T-cell (primary cell): ENCODE results near the gene TRAPPC3L. TPM values are rescaled to one million over a fixed set of nuclear protein-coding genes. Genes with fewer than 3 reads are reported as not detected.

Experiments used
- ATAC-seq, 4 experiments: fragments of 200-7000 bp in 3 of 4; fragments of 150-1000 bp in 1 of 4; cut with Tn5 transposase; replicated peaks in 1 of 4; 1 replicate in 3 of 4; 2 replicates in 1 of 4; pipeline ENCODE4 v1.10.0; 2021; ENCODE audit warnings: moderate library complexity in 3 of 4, mild to moderate bottlenecking in 2 of 4, moderate number of reproducible peaks in 1 of 4
- CTCF ChIA-PET, 2 donors: fragments of 300-600 bp; sonication (Branson Sonifier 250); formaldehyde crosslinking; loops; one replicate each; lab custom pipeline; 2022; ENCODE audit warnings: antibody characterized with exemption in 2 of 2; lab: Charles Lee
- POLR2A ChIA-PET, 2 donors: fragments of 300-600 bp; sonication (Branson Sonifier 250); formaldehyde crosslinking; loops; one replicate each; lab custom pipeline; 2022; ENCODE audit warnings: antibody characterized with exemption in 2 of 2; lab: Charles Lee
- DNase-seq, 35 experiments: peaks; one replicate each; pipeline versions ENCODE4 v3.0.0 to v3.0.0-alpha.2; 2013 to 2023
- H3K27ac ChIP-seq: one replicate; pipeline ENCODE4 v1.5.1; 2013; ENCODE audit warnings: low read length
- H3K27me3 ChIP-seq, 2 experiments: replicated peaks in 1 of 2; 1 replicate in 1 of 2; 2 replicates in 1 of 2; pipeline versions ENCODE4 v1.6.1 to v1.7.0; 2013; ENCODE audit warnings: low read length in 1 of 2, mixed read lengths in 1 of 2; ENCODE audit not compliant: control insufficient read depth in 2 of 2, insufficient read depth in 2 of 2; ENCODE audit errors: extremely low read depth in 1 of 2
- H3K36me3 ChIP-seq, 2 donors: 1 replicate in 1 of 2; 2 replicates in 1 of 2; pipeline versions ENCODE4 v1.6.1 to v1.7.0; 2013; ENCODE audit warnings: low read length in 1 of 2; ENCODE audit not compliant: control insufficient read depth in 2 of 2, insufficient read depth in 1 of 2; ENCODE audit errors: extremely low read depth in 1 of 2
- H3K4me1 ChIP-seq, 2 experiments: 1 replicate in 1 of 2; 2 replicates in 1 of 2; pipeline versions ENCODE4 v1.6.1 to v1.7.0; 2013; ENCODE audit warnings: low read length in 2 of 2, mixed read lengths in 1 of 2; ENCODE audit not compliant: insufficient read depth in 2 of 2, control insufficient read depth in 1 of 2; ENCODE audit errors: extremely low read depth in 1 of 2
- H3K4me3 ChIP-seq, 2 donors: 1 replicate in 1 of 2; 2 replicates in 1 of 2; pipeline versions ENCODE4 v1.5.1 to v1.7.0; 2013; ENCODE audit warnings: mild to moderate bottlenecking in 2 of 2, low read length in 1 of 2, moderate library complexity in 1 of 2; ENCODE audit not compliant: control insufficient read depth in 1 of 2; ENCODE audit errors: extremely low read depth in 1 of 2
- H3K9me3 ChIP-seq: 2 replicates; pipeline ENCODE4 v1.7.0; 2013
- H3K27ac Mint-ChIP-seq, 2 donors: one replicate each; pipeline ENCODE4 v1.8.0; 2020 to 2021; ENCODE audit warnings: mild to moderate bottlenecking in 2 of 2, mixed read lengths in 2 of 2
- H3K27me3 Mint-ChIP-seq, 2 donors: one replicate each; pipeline ENCODE4 v1.8.0; 2021 to 2022; ENCODE audit warnings: mixed read lengths in 2 of 2
- H3K36me3 Mint-ChIP-seq: one replicate; pipeline ENCODE4 v1.8.0; 2021; ENCODE audit warnings: mixed read lengths
- H3K4me1 Mint-ChIP-seq, 3 donors: one replicate each; pipeline ENCODE4 v1.8.0; 2020 to 2022; ENCODE audit warnings: mixed read lengths in 3 of 3, mild to moderate bottlenecking in 1 of 3
- H3K4me3 Mint-ChIP-seq, 3 donors: one replicate each; pipeline ENCODE4 v1.8.0; 2020 to 2022; ENCODE audit warnings: mild to moderate bottlenecking in 3 of 3, mixed read lengths in 3 of 3, moderate library complexity in 3 of 3
- H3K9me3 Mint-ChIP-seq, 3 donors: one replicate each; pipeline ENCODE4 v1.8.0; 2020 to 2022; ENCODE audit warnings: mixed read lengths in 3 of 3
- WGBS: methylation state at CpG from one replicate; pipeline ENCODE4 v1.1.5; 2013; ENCODE audit warnings: missing lambda C conversion rate; ENCODE audit not compliant: insufficient coverage; 5-methylcytosine and 5-hydroxymethylcytosine counted together
- total RNA-seq, 35 experiments: library from RNA in 6 of 35; stranded (reverse) in 6 of 35; fragments of 120-200 nt in 1 of 35; gene quantifications; one replicate each; pipeline versions ENCODE4 v1.2.1 to v1.2.4 and lab custom pipeline; 2013 to 2026

TRAPPC3L gene
- total RNA-seq, 5 donors from 2014 or later (not counting 1 experiment from before 2014, with no cell fraction given) = not detected

DNA sequence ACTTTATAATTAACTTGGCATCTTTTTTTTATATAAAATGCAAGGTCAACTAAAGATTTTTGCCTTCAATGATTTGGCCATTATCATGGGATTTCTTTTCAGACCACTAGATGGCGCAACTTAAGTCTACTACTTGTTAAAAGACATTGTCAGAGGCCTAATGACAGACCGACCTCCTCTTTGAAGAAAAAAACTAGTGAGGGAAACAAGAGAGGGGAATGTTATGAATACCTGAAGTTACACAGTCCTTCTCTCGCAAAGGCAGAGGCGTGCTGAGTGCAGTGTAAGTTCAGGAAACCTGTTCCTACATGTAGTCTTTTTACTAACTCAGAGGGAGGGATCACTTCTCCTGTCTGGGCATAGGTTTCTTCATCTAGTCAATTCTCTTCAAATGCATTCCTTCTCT is 9.3 kb downstream of the TRAPPC3L start:
- no peaks in the 10 kb centered on the region for H3K4me1 Mint-ChIP-seq
- Histone ChIP-seq H3K4me1 (no peaks in the 10 kb centered on the region), H3K36me3 (no peaks in the 10 kb centered on the region), H3K9me3 (no peaks in the 10 kb centered on the region), H3K27ac (no peak overlapping the region), H3K27me3 (peaks cover 0 to 3% of the 10 kb centered on the region in 2 experiments), H3K4me3 (no peak overlapping the region)
- DNase-seq (peak in 9 of 35 experiments; percentile 2 to 73 (median 12)), ATAC-seq (peak; percentile 43 to 56 (median 54))
- H3K9me3 Mint-ChIP-seq = no peaks in the 10 kb centered on the region
- WGBS = 0% methylated on average over 1 of the region's 4 CpGs
- ChIA-PET CTCF (interaction anchor here (1.3 to 4.5 kb wide), 9 partner anchors 27 to 319 kb away, joined by 4 to 55 read pairs (median 10); partner anchors contain the start of gene RWDD1 (in 1 of the 2)), POLR2A (no interaction called here)
- H3K27me3 Mint-ChIP-seq = peaks cover 13 to 23% of the 10 kb centered on the region in 2 donors
- no peak overlapping the region for H3K27ac Mint-ChIP-seq
- no peak overlapping the region for H3K4me3 Mint-ChIP-seq
- no peaks in the 10 kb centered on the region for H3K36me3 Mint-ChIP-seq

DNA sequence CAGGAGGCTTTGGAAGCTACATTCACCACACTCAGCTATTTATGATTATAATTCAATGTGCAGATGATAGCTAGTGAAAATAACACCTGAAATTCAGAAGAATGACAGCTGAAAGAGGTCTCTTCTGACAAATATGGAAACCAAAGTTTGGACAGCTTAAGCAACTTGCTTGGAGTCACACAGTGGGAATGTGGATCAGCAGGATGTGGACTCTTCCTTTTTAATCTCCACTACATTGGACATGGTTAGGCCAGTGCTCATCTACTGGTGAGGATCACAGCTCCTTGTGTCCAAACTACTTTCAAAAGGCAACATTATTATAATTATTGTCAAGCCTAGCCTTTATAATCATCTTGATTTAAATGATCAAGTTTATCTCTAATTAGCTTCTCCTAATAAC is 10.4 kb downstream of the TRAPPC3L start:
- H3K27ac ChIP-seq = no peak overlapping the region
- no peak overlapping the region for H3K27ac Mint-ChIP-seq
- no peak overlapping the region for H3K4me3 ChIP-seq
- H3K27me3 ChIP-seq = peaks cover 0 to 3% of the 10 kb centered on the region in 2 experiments
- CTCF ChIA-PET = interaction anchor here (0.6 to 4.5 kb wide), 33 partner anchors 8 to 318 kb away, joined by 3 to 55 read pairs (median 4); partner anchors contain the start of genes CALHM4 (in 1 of the 2) and RWDD1 (in 1 of the 2)
- H3K36me3 Mint-ChIP-seq = no peaks in the 10 kb centered on the region
- no peaks in the 10 kb centered on the region for H3K9me3 Mint-ChIP-seq
- POLR2A ChIA-PET = interaction anchor here in 1 of 2 donors (0.6 kb wide), 1 partner anchor 318 kb away, joined by 3 read pairs; no protein-coding TSS in a partner anchor
- no peaks in the 10 kb centered on the region for H3K36me3 ChIP-seq
- no peaks in the 10 kb centered on the region for H3K9me3 ChIP-seq
- no peak for ATAC-seq
- H3K4me1 ChIP-seq = no peaks in the 10 kb centered on the region
- H3K4me1 Mint-ChIP-seq = no peaks in the 10 kb centered on the region
- peaks cover 11 to 17% of the 10 kb centered on the region in 2 donors for H3K27me3 Mint-ChIP-seq
- H3K4me3 Mint-ChIP-seq = no peak overlapping the region
- no peak for DNase-seq

GRCh38 chr6:116533233-116533957 is 12.1 kb downstream of the TRAPPC3L start:
- Histone ChIP-seq H3K36me3 (no peaks in the 10 kb centered on the region), H3K27me3 (no peaks in the 10 kb centered on the region), H3K9me3 (no peaks in the 10 kb centered on the region), H3K4me1 (no peaks in the 10 kb centered on the region), H3K27ac (no peak overlapping the region), H3K4me3 (no peak overlapping the region)
- no peaks in the 10 kb centered on the region for H3K9me3 Mint-ChIP-seq
- ChIA-PET POLR2A (interaction anchor here in 1 of 2 donors (0.6 kb wide), 1 partner anchor 211 kb away, joined by 8 read pairs; no protein-coding TSS in a partner anchor), CTCF (interaction anchor here (0.7 to 4.5 kb wide), 25 partner anchors 9 to 317 kb away, joined by 3 to 55 read pairs (median 4); partner anchors contain the start of genes CALHM4 (in 2 of the 2), CALHM5 (in 1 of the 2), RWDD1 (in 1 of the 2) and TSPYL1 (in 1 of the 2))
- ATAC-seq (no peak), DNase-seq (no peak)
- H3K27ac Mint-ChIP-seq = no peak overlapping the region
- no peak overlapping the region for H3K4me3 Mint-ChIP-seq
- no peaks in the 10 kb centered on the region for H3K4me1 Mint-ChIP-seq
- no peaks in the 10 kb centered on the region for H3K36me3 Mint-ChIP-seq
- H3K27me3 Mint-ChIP-seq = peaks cover 18 to 19% of the 10 kb centered on the region in 2 donors
- 90% methylated on average over 7 of the region's 9 CpGs for WGBS

GRCh38 chr6:116531675-116532570 is 13.6 kb downstream of the TRAPPC3L start:
- Mint-ChIP-seq H3K9me3 (no peaks in the 10 kb centered on the region), H3K27me3 (peaks cover 18 to 19% of the 10 kb centered on the region in 2 donors), H3K4me1 (no peaks in the 10 kb centered on the region), H3K36me3 (no peaks in the 10 kb centered on the region), H3K4me3 (no peak overlapping the region), H3K27ac (no peak overlapping the region)
- DNase-seq = peak in 34 of 35 experiments; percentile 17 to 81 (median 52)
- ChIA-PET CTCF (interaction anchor here (0.6 to 4.5 kb wide), 13 partner anchors 8 to 395 kb away, joined by 3 to 55 read pairs (median 4); partner anchors contain the start of gene CALHM4 (in 2 of the 2)), POLR2A (no interaction called here)
- Histone ChIP-seq H3K36me3 (no peaks in the 10 kb centered on the region), H3K27me3 (no peaks in the 10 kb centered on the region), H3K27ac (no peak overlapping the region), H3K4me1 (no peaks in the 10 kb centered on the region), H3K4me3 (no peak overlapping the region), H3K9me3 (no peaks in the 10 kb centered on the region)
- no CpG with 5 or more reads among the region's 12 CpGs for WGBS
- ATAC-seq = peak; percentile 77 to 97 (median 92)

DNA sequence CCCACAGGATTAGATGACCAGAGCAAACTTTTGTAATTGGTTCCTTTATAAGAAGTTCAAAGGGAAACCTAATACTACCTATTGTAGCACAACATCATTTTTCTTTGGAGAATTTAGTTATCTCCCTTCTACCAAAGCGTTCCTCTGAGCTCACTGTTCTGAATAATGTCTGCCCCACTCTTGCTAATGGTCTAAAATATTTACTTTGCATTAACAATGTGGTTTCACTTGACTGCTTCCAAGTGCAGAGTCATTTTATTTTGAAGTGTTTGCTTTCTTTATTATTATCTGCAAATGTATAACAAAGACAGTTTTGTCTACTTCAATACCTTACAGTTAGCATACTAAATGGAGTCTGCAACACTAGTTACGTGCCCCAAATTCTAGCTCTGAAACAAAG is 15.0 kb downstream of the TRAPPC3L start:
- Mint-ChIP-seq H3K4me3 (no peak overlapping the region), H3K27ac (no peak overlapping the region)

More for the DNA sequence above, 15.0 kb downstream of the TRAPPC3L start:
- no peak for DNase-seq
- no peaks in the 10 kb centered on the region for H3K9me3 Mint-ChIP-seq
- H3K4me3 ChIP-seq = no peak overlapping the region
- no peaks in the 10 kb centered on the region for H3K9me3 ChIP-seq
- no peak for ATAC-seq
- no CpG with 5 or more reads among the region's 2 CpGs for WGBS
- CTCF ChIA-PET = interaction anchor here (0.6 to 1.0 kb wide), 4 partner anchors 14 to 313 kb away, joined by 3 to 4 read pairs (median 4); no protein-coding TSS in a partner anchor
- H3K27me3 Mint-ChIP-seq = peaks cover 18 to 19% of the 10 kb centered on the region in 2 donors
- no peak overlapping the region for H3K27ac ChIP-seq
- no peaks in the 10 kb centered on the region for H3K4me1 Mint-ChIP-seq
- no peaks in the 10 kb centered on the region for H3K27me3 ChIP-seq
- no peaks in the 10 kb centered on the region for H3K4me1 ChIP-seq
- no peaks in the 10 kb centered on the region for H3K36me3 Mint-ChIP-seq
- POLR2A ChIA-PET = no interaction called here
- H3K36me3 ChIP-seq = no peaks in the 10 kb centered on the region
